Activated naive CD4-positive, alpha-beta T cell treated with anti-CD3 and anti-CD28 coated beads for 36 hours (primary cell): ENCODE data around the gene WTIP. TPM values are rescaled to one million over a fixed set of nuclear protein-coding genes. Genes with fewer than 3 reads are reported as not detected.
"Not testable (repeated sequence)": the region's sequence is repeated elsewhere in the genome, so short reads cannot be mapped to it uniquely, and the experiment has no call there.

Experiments used
- CTCF ChIA-PET: fragments of 350-600 bp; sonication (Branson Sonifier 250); formaldehyde crosslinking; loops from one replicate; lab custom pipeline; 2021; ENCODE audit warnings: antibody characterized with exemption; lab: Charles Lee
- DNase-seq: peaks from one replicate; pipeline ENCODE4 v3.0.0-alpha.2; 2020
- H3K27ac Mint-ChIP-seq: one replicate; pipeline ENCODE4 v1.8.0; 2021; ENCODE audit warnings: mild to moderate bottlenecking, mixed read lengths
- H3K27me3 Mint-ChIP-seq: one replicate; pipeline ENCODE4 v1.8.0; 2021; ENCODE audit warnings: low read depth, mixed read lengths
- H3K36me3 Mint-ChIP-seq: one replicate; pipeline ENCODE4 v1.8.0; 2021; ENCODE audit warnings: low read depth, mixed read lengths
- H3K4me1 Mint-ChIP-seq: one replicate; pipeline ENCODE4 v1.8.0; 2021; ENCODE audit warnings: low read depth, mixed read lengths
- H3K4me3 Mint-ChIP-seq: one replicate; pipeline ENCODE4 v1.8.0; 2021; ENCODE audit warnings: mild to moderate bottlenecking, moderate library complexity, mixed read lengths
- H3K9me3 Mint-ChIP-seq: one replicate; pipeline ENCODE4 v1.8.0; 2021; ENCODE audit warnings: mixed read lengths
- intact Hi-C: fragments of 100-400 bp; cut with micrococcal nuclease; formaldehyde crosslinking; loops from one replicate; pipeline ENCODE4 v1.15.1; 2023
- total RNA-seq, 2 experiments: library from RNA; stranded (reverse); gene quantifications; one replicate each; pipeline ENCODE4 v1.2.3, GENCODE V29; 2021

WTIP gene
- under 1 TPM; 0.81 to 0.89 TPM for total RNA-seq

- intact Hi-C loops, result no loop called here
- DNase-seq, result no peak
- Mint-ChIP-seq H3K36me3 (no peaks in the 10 kb centered on the region), H3K27me3 (peaks cover 42% of the 10 kb centered on the region), H3K27ac (no peak within 1 kb of the TSS), H3K4me3 (peak within 1 kb of the TSS; percentile 36), H3K9me3 (no peaks in the 10 kb centered on the region), H3K4me1 (peaks cover 5% of the 10 kb centered on the region)
- CTCF ChIA-PET, result no interaction called here
These were observed at the start of gene WTIP for GRCh38 chr19:34480971-34481841. Gene WTIP (plus strand): TSS chr19:34481758. CDS start chr19:34481975, 217 bp downstream.

GRCh38 chr19:34432797-34433196 lies 48.8 kb upstream of the WTIP start:
- CTCF ChIA-PET, result interaction anchor here (0.6 kb wide), 1 partner anchor 101 kb away, joined by 3 read pairs; no protein-coding TSS in a partner anchor
- peaks cover 34% of the 10 kb centered on the region for H3K4me1 Mint-ChIP-seq
- no peaks in the 10 kb centered on the region for H3K27me3 Mint-ChIP-seq
- peaks cover 49% of the 10 kb centered on the region for H3K36me3 Mint-ChIP-seq
- H3K27ac Mint-ChIP-seq, result no peak overlapping the region
- no peak for DNase-seq
- H3K4me3 Mint-ChIP-seq, result no peak overlapping the region
- intact Hi-C loops, result no loop called here
- no peaks in the 10 kb centered on the region for H3K9me3 Mint-ChIP-seq

GRCh38 chr19:34436716-34437115 lies 44.8 kb upstream of the WTIP start:
- Mint-ChIP-seq H3K27ac (no peak overlapping the region), H3K4me1 (peaks cover 13% of the 10 kb centered on the region), H3K36me3 (peaks cover 48% of the 10 kb centered on the region), H3K4me3 (no peak overlapping the region), H3K9me3 (no peaks in the 10 kb centered on the region), H3K27me3 (no peaks in the 10 kb centered on the region)
- DNase-seq, result no peak
- intact Hi-C loops, result no loop called here
- CTCF ChIA-PET, result no interaction called here

GRCh38 chr19:34448191-34448590 lies 33.4 kb upstream of the WTIP start:
- Mint-ChIP-seq H3K36me3 (peaks cover 46% of the 10 kb centered on the region), H3K27ac (peak overlapping the region; percentile 33), H3K27me3 (no peaks in the 10 kb centered on the region), H3K4me1 (peaks cover 1% of the 10 kb centered on the region), H3K9me3 (no peaks in the 10 kb centered on the region), H3K4me3 (no peak overlapping the region)
- no peak for DNase-seq
- intact Hi-C loops, result no loop called here
- CTCF ChIA-PET, result interaction anchor here (0.7 kb wide), 1 partner anchor 271 kb away, joined by 4 read pairs; no protein-coding TSS in a partner anchor

GRCh38 chr19:34452723-34453122 lies 28.8 kb upstream of the WTIP start:
- H3K9me3 Mint-ChIP-seq, result no peaks in the 10 kb centered on the region
- DNase-seq, result no peak
- intact Hi-C loops, result no loop called here
- peak overlapping the region; percentile 54 for H3K27ac Mint-ChIP-seq
- peaks cover 2% of the 10 kb centered on the region for H3K4me1 Mint-ChIP-seq
- no peaks in the 10 kb centered on the region for H3K27me3 Mint-ChIP-seq
- H3K36me3 Mint-ChIP-seq, result peaks cover 37% of the 10 kb centered on the region
- H3K4me3 Mint-ChIP-seq, result no peak overlapping the region
- CTCF ChIA-PET, result no interaction called here

GRCh38 chr19:34454091-34454490 lies 27.5 kb upstream of the WTIP start:
- CTCF ChIA-PET, result no interaction called here
- no peak overlapping the region for H3K4me3 Mint-ChIP-seq
- H3K9me3 Mint-ChIP-seq, result no peaks in the 10 kb centered on the region
- no peak for DNase-seq
- peaks cover 37% of the 10 kb centered on the region for H3K36me3 Mint-ChIP-seq
- no peaks in the 10 kb centered on the region for H3K27me3 Mint-ChIP-seq
- H3K4me1 Mint-ChIP-seq, result peaks cover 2% of the 10 kb centered on the region
- no peak overlapping the region for H3K27ac Mint-ChIP-seq
- intact Hi-C loops, result no loop called here

- Mint-ChIP-seq H3K27me3 (no peaks in the 10 kb centered on the region), H3K27ac (no peak overlapping the region), H3K4me3 (no peak overlapping the region), H3K36me3 (peaks cover 35% of the 10 kb centered on the region), H3K9me3 (no peaks in the 10 kb centered on the region), H3K4me1 (peaks cover 2% of the 10 kb centered on the region)
- CTCF ChIA-PET, result no interaction called here
- no peak for DNase-seq
- intact Hi-C loops, result no loop called here
These were observed 26.9 kb upstream of the WTIP start for GRCh38 chr19:34454685-34455084.

- CTCF ChIA-PET, result not testable (repeated sequence)
These were observed 25.6 kb upstream of the WTIP start for GRCh38 chr19:34455783-34456480.

GRCh38 chr19:34457446-34457845 lies 24.1 kb upstream of the WTIP start:
- H3K4me3 Mint-ChIP-seq, result no peak overlapping the region
- no peak for DNase-seq
- peaks cover 48% of the 10 kb centered on the region for H3K36me3 Mint-ChIP-seq
- CTCF ChIA-PET, result interaction anchor here (1.1 kb wide), 1 partner anchor 42 kb away, joined by 3 read pairs; no protein-coding TSS in a partner anchor
- H3K4me1 Mint-ChIP-seq, result peaks cover 2% of the 10 kb centered on the region
- H3K9me3 Mint-ChIP-seq, result no peaks in the 10 kb centered on the region
- no peaks in the 10 kb centered on the region for H3K27me3 Mint-ChIP-seq
- H3K27ac Mint-ChIP-seq, result no peak overlapping the region
- intact Hi-C loops, result no loop called here

More at GRCh38 chr19:34455783-34456480, 25.6 kb upstream of the WTIP start:
- H3K9me3 Mint-ChIP-seq, H3K27ac Mint-ChIP-seq, intact Hi-C loops, DNase-seq, H3K4me1 Mint-ChIP-seq, H3K4me3 Mint-ChIP-seq, H3K27me3 Mint-ChIP-seq: not testable (repeated sequence)
- H3K36me3 Mint-ChIP-seq, result peaks cover 38% of the 10 kb centered on the region

- no peak overlapping the region for H3K27ac Mint-ChIP-seq
These were observed 22.9 kb upstream of the WTIP start for GRCh38 chr19:34458677-34459076.

GRCh38 chr19:34459614-34460013 lies 21.9 kb upstream of the WTIP start:
- H3K36me3 Mint-ChIP-seq, result peaks cover 47% of the 10 kb centered on the region
- H3K9me3 Mint-ChIP-seq, result no peaks in the 10 kb centered on the region
- no peaks in the 10 kb centered on the region for H3K4me1 Mint-ChIP-seq
- no peaks in the 10 kb centered on the region for H3K27me3 Mint-ChIP-seq
- no peak for DNase-seq
- intact Hi-C loops, result no loop called here
- CTCF ChIA-PET, result no interaction called here
- H3K27ac Mint-ChIP-seq, result no peak overlapping the region
- no peak overlapping the region for H3K4me3 Mint-ChIP-seq

More at GRCh38 chr19:34458677-34459076, 22.9 kb upstream of the WTIP start:
- Mint-ChIP-seq H3K36me3 (peaks cover 48% of the 10 kb centered on the region), H3K9me3 (no peaks in the 10 kb centered on the region), H3K4me3 (no peak overlapping the region), H3K4me1 (no peaks in the 10 kb centered on the region), H3K27me3 (no peaks in the 10 kb centered on the region)
- CTCF ChIA-PET, result no interaction called here
- intact Hi-C loops, result no loop called here
- DNase-seq, result no peak

GRCh38 chr19:34461375-34462100 lies 20.0 kb upstream of the WTIP start:
- peaks cover 58% of the 10 kb centered on the region for H3K36me3 Mint-ChIP-seq
- no peaks in the 10 kb centered on the region for H3K9me3 Mint-ChIP-seq
- H3K4me3 Mint-ChIP-seq, result no peak overlapping the region
- intact Hi-C loops, result no loop called here
- CTCF ChIA-PET, result no interaction called here
- no peak for DNase-seq
- no peaks in the 10 kb centered on the region for H3K27me3 Mint-ChIP-seq
- H3K4me1 Mint-ChIP-seq, result no peaks in the 10 kb centered on the region
- no peak overlapping the region for H3K27ac Mint-ChIP-seq
